ENCODE measurements around the gene INO80B. TPM values are rescaled to one million over a fixed set of nuclear protein-coding genes. Genes with fewer than 3 reads are reported as not detected.
"Not testable (repeated sequence)": the region's sequence is repeated elsewhere in the genome, so short reads cannot be mapped to it uniquely, and the experiment has no call there.

Gene INO80B
- total RNA-seq, 1 experiment from 2014 or later, result 23.2 TPM

DNA sequence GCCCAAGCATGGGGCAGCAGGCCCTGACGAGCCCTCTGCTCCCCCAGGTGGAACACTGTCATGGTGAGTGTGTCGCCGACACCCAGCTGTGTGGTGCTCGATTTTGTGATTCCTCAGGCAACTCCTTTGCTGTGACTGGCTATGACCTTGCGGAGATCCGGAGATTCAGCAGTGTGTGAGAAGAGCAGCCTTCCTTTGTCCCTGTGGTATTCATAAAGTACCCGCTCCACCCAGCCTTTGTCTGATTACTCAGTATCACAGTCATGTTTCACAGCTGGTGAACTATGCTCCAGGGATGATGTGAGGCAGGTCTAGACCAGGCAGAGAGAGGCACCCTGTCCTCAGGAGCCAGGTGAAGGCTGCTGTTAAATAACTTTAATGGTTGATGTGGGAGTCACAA lies 29.4 kb upstream of the INO80B start:
- peak; percentile 61 for DNase-seq (ENCODE audit: low read depth)

- no peak for DNase-seq (ENCODE audit: low read depth)
Observed at GRCh38 chr2:74426181-74426758, 28.6 kb upstream of the INO80B start.

DNA sequence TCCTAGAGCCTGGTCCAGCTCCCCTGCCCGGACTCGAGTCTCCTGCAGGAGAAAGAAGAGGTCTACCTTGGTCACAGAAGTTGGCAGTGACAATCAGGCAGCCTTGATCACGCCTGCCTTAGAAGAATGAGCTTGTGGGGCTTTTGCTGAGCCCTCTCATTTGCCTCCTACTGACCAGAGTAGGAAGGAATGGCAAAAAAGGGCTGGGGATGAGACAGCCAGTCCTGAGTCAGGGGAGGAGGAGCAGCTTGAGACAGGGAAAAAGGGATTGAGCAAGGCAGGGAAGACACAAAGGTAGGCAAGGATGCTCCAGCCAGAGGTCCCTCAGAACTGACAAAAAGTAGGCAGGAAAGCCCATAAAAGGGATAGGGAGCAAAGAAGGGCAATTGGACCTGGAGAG lies 27.3 kb upstream of the INO80B start:
- DNase-seq (ENCODE audit: low read depth), result no peak

DNA sequence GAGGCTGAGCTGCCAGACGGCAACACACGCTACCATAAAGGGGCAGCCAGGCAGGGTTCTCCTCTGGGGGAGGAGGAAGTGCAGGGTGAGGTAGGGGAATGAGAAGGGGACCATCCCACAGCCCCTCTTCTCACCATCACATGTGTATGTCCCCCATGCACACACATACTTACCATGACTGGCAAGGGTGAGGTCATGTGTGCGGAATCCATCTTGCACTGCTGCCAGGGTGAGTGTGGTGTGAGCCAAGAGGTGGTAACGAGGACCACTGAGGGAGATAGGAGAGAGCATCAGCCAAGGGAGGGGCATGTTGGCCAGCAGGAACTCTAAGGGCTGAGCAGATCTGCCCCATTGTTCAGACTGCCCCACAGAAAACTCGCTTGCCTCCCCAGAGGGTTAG lies 26.2 kb upstream of the INO80B start:
- no peak for DNase-seq (ENCODE audit: low read depth)

GRCh38 chr2:74429487-74430451 lies 25.1 kb upstream of the INO80B start:
- DNase-seq (ENCODE audit: low read depth), result no peak

- no peak for DNase-seq (ENCODE audit: low read depth)
Observed at GRCh38 chr2:74430502-74430901, 24.4 kb upstream of the INO80B start.

DNA sequence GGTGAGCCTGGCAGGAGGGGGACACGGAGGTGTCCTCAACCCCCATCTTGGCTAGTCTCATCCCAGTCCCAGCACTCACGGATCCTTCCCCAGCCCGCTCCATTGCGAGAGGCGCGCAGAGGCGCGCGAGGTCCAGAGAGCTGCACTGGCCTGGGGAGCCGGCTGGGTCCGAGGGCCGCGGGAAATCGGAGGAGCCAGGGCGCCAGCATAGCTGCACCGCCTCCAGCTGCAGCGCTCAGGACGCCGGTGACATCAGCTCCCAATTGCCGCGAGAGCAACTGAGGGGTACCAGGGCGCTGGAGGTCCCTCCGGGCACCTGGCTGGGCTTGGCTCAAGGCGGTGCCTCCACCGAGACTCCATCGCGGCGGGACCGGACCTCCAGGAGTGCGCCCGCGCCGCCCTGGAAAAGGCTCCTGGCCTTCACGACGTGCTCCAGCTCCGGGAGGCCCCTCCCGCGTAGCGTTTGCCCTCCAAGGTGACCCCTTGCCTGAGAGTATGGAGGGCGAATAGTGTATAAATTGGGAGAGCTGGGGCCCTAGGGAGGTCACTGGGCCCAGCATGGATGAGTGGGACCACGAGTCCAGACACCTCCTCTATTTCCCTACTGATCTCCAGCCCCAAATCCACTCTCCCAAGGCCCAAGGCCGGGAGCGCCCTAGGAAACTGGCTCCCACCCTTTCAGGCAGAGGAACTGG lies 18.6 kb upstream of the INO80B start:
- no peak for DNase-seq (ENCODE audit: low read depth)

DNA sequence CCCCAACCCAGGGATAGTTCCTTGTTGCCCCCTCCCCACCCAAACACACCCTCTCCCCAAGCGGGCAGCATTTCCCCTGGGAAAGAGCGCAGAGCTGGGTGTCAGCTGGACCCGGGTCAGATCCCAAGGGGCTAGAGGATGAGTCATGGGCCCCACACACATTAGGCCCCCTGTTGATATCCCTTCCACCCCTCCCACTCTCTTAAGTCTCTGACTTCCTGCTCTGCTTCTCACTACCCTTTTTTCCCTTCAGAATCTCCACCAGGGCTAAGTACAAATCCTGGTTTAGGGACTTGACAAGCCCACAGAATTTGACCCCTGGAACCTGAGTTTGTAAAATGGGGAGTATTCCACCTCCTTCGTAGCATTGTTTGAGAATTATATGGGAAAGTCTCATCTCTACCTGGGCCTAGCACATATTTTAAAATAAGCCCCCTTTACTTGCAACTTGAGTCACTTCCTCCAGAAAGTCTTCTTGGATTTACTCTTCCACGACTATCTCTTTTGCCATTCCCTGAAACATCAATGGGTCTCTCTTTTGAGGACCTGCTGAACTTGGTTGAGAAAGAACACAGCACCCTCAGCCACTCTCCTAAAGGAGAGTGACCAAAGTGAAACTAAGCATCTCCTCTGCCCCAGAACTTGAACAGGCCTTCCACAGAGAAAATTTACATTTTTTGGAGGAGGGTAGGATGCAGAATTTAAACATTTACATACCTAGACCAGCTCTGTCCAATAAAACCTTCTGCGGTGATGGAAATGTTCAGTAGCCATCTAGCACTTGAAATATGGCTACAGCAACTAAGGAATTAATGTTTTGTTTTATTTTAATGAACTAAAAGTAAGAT lies 17.8 kb upstream of the INO80B start:
- DNase-seq (ENCODE audit: low read depth), result no peak

DNA sequence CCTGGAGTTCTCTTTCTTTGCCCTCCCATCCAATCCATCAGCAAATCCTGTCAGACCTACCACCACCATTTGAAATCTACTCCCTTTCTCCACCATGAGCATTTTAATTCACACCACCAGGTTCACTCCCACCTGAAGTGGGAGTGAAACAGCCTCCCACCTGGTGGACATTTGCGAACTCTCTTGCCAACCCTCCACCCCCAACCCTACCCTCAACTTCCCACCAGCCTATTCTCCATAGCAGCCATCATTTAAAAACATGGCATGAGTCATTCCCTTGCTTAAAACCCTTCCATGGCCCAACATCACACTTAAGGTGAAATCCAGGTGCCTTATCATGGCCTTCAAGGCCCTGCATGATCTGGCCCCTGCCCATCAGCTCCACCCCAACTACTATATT lies 16.6 kb upstream of the INO80B start:
- DNase-seq (ENCODE audit: low read depth), result no peak

DNA sequence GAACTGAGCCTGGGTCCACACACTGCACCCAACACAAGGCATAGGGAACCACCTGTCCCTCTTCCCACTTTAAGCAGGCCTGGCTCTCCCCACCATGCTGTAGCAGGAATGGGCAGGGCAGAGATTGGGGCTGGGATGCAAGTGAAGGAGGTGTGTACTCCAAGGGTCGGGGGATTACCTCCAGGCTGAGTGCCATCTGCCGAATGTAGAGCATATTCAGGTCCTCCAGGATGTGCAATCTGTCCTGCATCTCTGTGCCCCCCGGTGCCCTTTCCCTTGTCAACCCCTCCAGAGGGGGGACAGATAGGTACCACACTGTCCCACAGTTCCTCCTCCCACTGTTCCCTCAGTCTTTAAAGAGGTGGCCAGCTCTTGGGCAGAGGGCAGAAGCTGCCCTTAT lies 15.5 kb upstream of the INO80B start:
- no peak for DNase-seq (ENCODE audit: low read depth)

DNA sequence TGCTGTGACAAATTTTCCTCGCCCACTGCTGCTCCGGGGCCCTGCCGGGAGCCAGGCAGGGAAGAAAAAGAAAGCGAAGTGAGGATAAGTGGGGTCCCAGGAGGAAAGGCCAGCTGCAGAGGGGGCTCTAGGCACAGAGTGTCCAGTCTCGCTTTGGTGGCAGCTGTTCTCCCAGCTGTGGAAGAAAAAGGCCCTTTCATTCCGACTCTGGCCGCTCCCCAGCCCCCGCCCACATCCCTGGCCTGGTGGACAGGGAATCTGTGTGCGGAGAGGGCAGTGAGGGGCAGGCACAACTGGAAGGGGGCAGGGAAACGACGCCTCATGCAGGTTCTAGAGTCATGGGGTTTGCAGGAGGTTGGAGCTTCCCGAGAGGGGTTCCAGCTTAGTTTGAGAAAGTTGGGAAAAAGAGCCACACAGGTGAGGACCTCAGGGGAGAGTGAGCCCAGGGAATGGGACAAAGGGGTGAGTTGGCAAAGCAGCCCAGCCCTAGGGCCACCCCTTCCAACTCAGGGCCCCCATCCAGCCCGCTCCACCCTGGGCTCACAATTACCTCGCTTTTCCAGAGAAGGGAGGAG lies 15.0 kb upstream of the INO80B start:
- DNase-seq (ENCODE audit: low read depth), result peak; percentile 91

DNA sequence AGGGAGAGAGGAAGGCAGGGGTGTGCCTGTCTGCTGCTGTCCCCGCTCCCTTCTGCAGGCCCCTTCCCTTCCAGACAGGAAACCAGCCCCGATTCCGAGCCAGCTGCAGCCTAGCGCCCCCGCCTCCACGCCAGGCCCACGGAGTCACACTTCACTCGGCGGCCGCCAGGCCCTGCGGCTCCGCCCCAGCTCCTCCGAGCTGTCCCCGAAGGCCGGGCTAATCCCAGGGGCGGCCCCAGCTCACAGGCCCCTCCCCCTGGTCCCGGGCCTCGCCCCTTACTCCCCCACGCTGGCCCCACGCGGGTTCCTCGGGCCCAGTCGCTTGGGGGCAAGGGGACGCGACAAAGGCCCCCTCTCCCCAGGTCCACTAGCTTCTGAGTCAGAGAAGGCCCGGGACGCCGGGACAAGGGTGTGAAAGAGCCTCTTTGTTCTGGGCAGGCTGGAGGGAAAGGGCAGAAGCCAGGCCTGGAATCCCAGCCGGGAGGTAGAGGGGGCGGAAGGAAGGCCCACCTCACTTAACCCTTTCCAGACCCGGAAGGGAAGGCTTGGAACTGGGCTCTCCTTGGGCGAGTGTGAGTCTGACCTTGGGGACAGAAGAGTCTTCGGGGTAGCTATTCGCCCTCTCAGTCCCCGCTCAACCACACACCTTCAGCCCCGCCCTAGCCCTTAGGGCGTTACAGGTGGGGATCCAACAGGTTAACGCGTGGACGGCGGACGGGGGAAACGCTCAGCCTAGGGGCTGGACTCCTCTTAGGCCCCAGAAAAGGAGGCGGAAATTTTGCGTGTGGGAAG lies 14.3 kb upstream of the INO80B start:
- DNase-seq (ENCODE audit: low read depth), result peak; percentile 88

DNA sequence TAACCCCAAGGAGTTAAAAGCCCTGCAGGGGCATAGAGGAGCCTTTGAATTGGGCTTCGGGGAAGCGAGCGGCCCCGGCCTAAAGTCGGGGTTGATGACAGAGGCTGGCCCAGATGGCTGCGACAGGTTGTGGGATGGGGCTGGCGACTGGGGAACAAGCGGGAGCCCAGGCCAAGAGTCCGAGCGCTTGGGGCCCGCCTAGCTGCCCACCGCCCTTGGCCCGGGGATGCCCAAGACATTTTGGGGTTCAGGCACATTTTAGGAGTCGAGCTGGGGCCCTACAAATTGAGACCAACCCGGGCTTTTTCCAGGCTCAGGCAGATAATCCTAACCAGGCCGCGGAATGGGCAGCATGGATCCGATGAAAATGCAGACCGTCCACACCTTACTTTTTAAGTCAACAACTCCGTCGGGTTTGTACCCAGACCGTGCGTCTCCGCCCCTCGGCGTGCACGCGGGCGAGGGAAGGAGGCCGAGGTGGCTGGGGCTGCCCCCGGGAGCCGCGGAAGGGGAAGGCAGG lies 13.7 kb upstream of the INO80B start:
- no peak for DNase-seq (ENCODE audit: low read depth)

DNA sequence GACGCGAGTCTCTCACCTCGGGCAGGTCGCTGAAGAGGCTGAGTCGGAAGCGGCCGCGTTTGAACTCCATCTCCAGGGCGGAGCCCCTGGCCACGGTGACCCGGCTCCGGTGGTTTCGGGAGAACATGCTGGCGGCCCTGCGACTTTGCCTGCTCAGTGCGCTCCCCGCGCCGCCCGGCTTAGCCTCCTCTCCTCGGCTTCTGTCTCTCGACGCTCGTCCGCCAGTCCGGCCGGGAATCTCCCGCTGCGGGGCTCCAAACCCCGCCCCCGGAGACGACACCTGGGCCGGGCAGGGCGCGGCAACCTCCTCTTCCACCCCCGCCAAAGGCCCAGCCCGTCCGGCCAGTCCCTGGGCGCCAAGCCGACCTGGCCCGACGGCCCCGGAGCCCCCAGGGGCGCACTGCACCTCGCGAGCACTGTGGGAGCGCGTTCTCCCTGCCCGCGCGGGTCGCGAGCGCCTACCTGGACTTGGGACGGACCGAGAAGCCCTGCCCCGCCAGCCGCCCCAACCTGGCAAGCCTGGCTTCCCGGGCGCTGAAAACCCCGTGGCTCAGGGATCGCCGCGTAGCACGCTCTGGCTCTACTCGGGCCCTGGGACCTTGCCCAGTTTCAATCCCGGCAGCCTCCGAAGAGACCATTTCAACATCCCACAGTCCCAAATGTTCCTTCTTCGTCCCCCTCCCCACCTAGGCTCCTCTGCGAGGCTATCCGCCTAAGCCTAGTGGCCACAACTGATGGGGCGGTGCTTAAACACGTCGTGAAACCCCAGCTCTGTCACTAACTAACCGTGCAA lies 13.0 kb upstream of the INO80B start, which contains the start of gene RTKN:
TSS of gene RTKN (minus strand) at position 248 of the 793 bp plus-strand sequence. CDS start at position 127, 121 bp downstream.
- DNase-seq (ENCODE audit: low read depth), result no peak

DNA sequence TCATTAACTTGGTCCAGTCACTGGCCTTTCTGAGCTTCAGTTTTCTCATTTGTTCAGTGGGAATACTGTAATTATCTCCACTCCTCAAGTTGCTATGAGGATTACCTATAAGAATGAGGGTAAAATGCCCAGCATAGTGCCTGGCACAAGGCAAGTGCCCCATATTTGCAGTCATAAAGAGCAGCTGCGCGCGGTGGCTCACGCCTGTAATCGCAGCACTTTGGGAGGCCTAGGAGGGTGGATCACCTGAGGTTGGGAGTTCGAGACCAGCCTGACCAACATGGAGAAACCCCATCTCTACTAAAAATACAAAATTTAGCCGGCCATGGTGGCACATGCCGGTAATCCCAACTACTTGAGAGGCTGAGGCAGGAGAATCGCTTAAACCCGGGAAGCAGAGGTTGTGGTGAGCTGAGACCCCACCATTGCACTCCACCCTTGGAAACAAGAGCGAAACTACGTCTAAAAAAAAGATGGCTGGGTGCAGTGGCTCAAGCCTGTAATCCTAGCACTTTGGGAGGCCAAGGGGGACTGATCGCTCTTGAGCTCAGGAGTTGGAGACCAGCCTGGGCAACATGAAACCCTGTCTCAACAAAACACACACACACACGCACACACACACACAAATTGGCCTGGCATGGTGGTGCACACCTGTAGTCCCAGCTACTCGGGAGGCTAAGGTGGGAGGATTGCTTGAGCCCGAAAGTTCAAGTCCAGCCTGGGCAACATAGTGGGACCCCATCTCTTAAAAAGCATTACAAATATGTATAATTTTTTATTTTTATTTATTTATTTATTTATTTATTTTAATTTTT lies 12.2 kb upstream of the INO80B start:
- not testable (repeated sequence) for DNase-seq (ENCODE audit: low read depth)

DNA sequence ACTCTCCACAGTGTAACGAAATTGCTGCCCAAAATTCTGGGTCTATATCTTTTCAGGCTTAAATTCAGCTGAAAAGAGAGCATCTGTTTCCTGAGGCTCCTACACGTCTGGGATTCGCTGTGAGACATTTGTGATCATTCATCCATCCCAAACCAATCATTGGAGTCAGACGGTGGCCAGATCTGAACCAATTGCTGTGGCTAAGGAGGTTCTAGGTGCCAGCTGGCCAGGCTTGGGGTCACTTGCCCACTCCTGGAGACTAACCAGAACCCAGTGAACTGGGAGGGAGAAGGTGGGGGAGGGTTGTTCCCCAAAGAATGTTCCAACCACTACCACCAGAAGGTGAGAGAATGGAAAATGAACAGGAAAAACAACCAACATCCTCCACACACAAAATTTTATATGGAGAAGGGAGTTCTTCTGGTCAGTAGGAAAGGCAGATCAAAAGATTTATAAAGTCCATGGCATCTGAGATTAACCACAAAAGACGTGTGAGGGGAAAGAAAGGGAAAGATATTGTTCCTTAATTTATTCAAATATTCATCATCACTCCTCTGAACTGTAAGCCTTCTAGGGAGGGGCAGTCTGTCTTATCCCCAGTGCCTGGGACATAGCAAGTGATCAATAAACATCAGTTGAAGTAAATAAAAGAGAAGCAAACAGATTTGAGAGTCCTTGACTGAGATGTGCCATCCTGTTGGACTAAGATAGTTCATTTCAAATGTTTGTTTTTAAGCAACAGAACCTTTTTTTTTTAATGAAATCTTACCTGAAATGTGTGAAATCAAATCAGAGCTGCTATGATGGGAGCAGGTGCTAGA lies 10.2 kb upstream of the INO80B start:
- no peak for DNase-seq (ENCODE audit: low read depth)
